ENCODE results near the gene ANKRD60. TPM values are rescaled to one million over a fixed set of nuclear protein-coding genes. Genes with fewer than 3 reads are reported as not detected.

ANKRD60 gene
- total and polyA plus RNA-seq, 2 experiments from 2014 or later, result not detected

GRCh38 chr20:58274384-58274783 lies 45.9 kb upstream of the ANKRD60 start:
- no peak overlapping the region for H2AFZ ChIP-seq
- peaks cover 13% of the 10 kb centered on the region for H3K4me1 ChIP-seq (ENCODE audit: insufficient read depth)
- no peaks in the 10 kb centered on the region for H3K27me3 ChIP-seq
- no peak for TF ChIP-seq CTCF (IDR thresholded peaks at IDR 0.05; ENCODE audit: poor library complexity)
- no peaks in the 10 kb centered on the region for H3K36me3 ChIP-seq (replicated peaks; ENCODE audit: insufficient read depth, low read depth)
- DNase-seq (ENCODE audit: low spot score), result no peak
- H3K9me3 ChIP-seq (ENCODE audit: low read depth), result no peaks in the 10 kb centered on the region
- H3K4me3 ChIP-seq, result no peak overlapping the region
- H3K27ac ChIP-seq, result no peak overlapping the region
- H3K4me2 ChIP-seq, result no peak overlapping the region
- H4K20me1 ChIP-seq (ENCODE audit: insufficient read depth, poor library complexity, severe bottlenecking), result no peaks in the 10 kb centered on the region
- H3K79me2 ChIP-seq, result peaks cover 21% of the 10 kb centered on the region
- H3K9me2 ChIP-seq (replicated peaks; ENCODE audit: insufficient read depth), result no peaks in the 10 kb centered on the region

- no peaks in the 10 kb centered on the region for H3K9me2 ChIP-seq (replicated peaks; ENCODE audit: insufficient read depth)
- H3K79me2 ChIP-seq, result peaks cover 21% of the 10 kb centered on the region
- DNase-seq (ENCODE audit: low spot score), result no peak
- no peaks in the 10 kb centered on the region for H3K4me1 ChIP-seq (ENCODE audit: insufficient read depth)
- no peak overlapping the region for H3K4me3 ChIP-seq
- no peak overlapping the region for H2AFZ ChIP-seq
- no peaks in the 10 kb centered on the region for H3K9me3 ChIP-seq (ENCODE audit: low read depth)
- no peak overlapping the region for H3K27ac ChIP-seq
- H3K4me2 ChIP-seq, result no peak overlapping the region
- TF ChIP-seq EZH2phosphoT487 (IDR thresholded peaks at IDR 0.05; ENCODE audit: low read depth, severe bottlenecking, unreplicated experiment) (no peak), EZH2 (IDR thresholded peaks at IDR 0.05; ENCODE audit: borderline replicate concordance) (no peak), CTCF (IDR thresholded peaks at IDR 0.05; ENCODE audit: poor library complexity) (no peak)
- no peaks in the 10 kb centered on the region for H4K20me1 ChIP-seq (ENCODE audit: insufficient read depth, poor library complexity, severe bottlenecking)
- WGBS (ENCODE audit: low lambda C conversion rate, missing lambda C conversion rate), result 67% methylated on average over 9 of the region's 9 CpGs
- no peaks in the 10 kb centered on the region for H3K27me3 ChIP-seq
- H3K36me3 ChIP-seq (replicated peaks; ENCODE audit: insufficient read depth, low read depth), result no peaks in the 10 kb centered on the region
These were observed 43.3 kb upstream of the ANKRD60 start for GRCh38 chr20:58271606-58272351.

- H3K79me2 ChIP-seq, result peaks cover 9% of the 10 kb centered on the region
- DNase-seq (ENCODE audit: low spot score), result no peak
- H3K9me2 ChIP-seq (replicated peaks; ENCODE audit: insufficient read depth), result no peaks in the 10 kb centered on the region
- TF ChIP-seq EZH2 (IDR thresholded peaks at IDR 0.05; ENCODE audit: borderline replicate concordance) (no peak), EZH2phosphoT487 (IDR thresholded peaks at IDR 0.05; ENCODE audit: low read depth, severe bottlenecking, unreplicated experiment) (no peak), CTCF (IDR thresholded peaks at IDR 0.05; ENCODE audit: poor library complexity) (no peak)
- H3K4me1 ChIP-seq (ENCODE audit: insufficient read depth), result no peaks in the 10 kb centered on the region
- no peak overlapping the region for H3K4me3 ChIP-seq
- H4K20me1 ChIP-seq (ENCODE audit: insufficient read depth, poor library complexity, severe bottlenecking), result no peaks in the 10 kb centered on the region
- H3K4me2 ChIP-seq, result no peak overlapping the region
- no peaks in the 10 kb centered on the region for H3K36me3 ChIP-seq (replicated peaks; ENCODE audit: insufficient read depth, low read depth)
- no peak overlapping the region for H2AFZ ChIP-seq
- no peaks in the 10 kb centered on the region for H3K9me3 ChIP-seq (ENCODE audit: low read depth)
- WGBS (ENCODE audit: low lambda C conversion rate, missing lambda C conversion rate), result 80% methylated on average over 13 of the region's 13 CpGs
- H3K27me3 ChIP-seq, result no peaks in the 10 kb centered on the region
- H3K27ac ChIP-seq, result no peak overlapping the region
These were observed 40.6 kb upstream of the ANKRD60 start for GRCh38 chr20:58268936-58269619.
